ENCODE results near the gene QSOX1.
A peak's percentile ranks its signal among the peaks of the same experiment; 100 is the strongest.
"Not testable (repeated sequence)": the region's sequence is repeated elsewhere in the genome, so short reads cannot be mapped to it uniquely, and the experiment has no call there.

QSOX1 gene

GRCh38 chr1:180154325-180155181 is at the start of gene QSOX1:
TSS of gene QSOX1 (plus strand) at chr1:180154869. CDS start at chr1:180154908, 39 bp downstream.
- Mint-ChIP-seq H3K36me3 (peaks cover 1% of the 10 kb centered on the region), H3K4me1 (peaks cover 25% of the 10 kb centered on the region), H3K27me3 (no peaks in the 10 kb centered on the region), H3K27ac (peak within 1 kb of the TSS; percentile 84), H3K9me3 (no peaks in the 10 kb centered on the region), H3K4me3 (peak within 1 kb of the TSS; percentile 95)
- ATAC-seq (ENCODE audit: low read depth) (peak; percentile 91), DNase-seq (ENCODE audit: low spot score in 2 of 2) (peak; percentile 74 to 81)

GRCh38 chr1:180112091-180112490 is 42.6 kb upstream of the QSOX1 start:
- no peak overlapping the region for H3K4me3 Mint-ChIP-seq
- no peak for ATAC-seq (ENCODE audit: low read depth)
- H3K9me3 Mint-ChIP-seq, result no peaks in the 10 kb centered on the region
- no peaks in the 10 kb centered on the region for H3K27me3 Mint-ChIP-seq
- H3K36me3 Mint-ChIP-seq, result peaks cover 40% of the 10 kb centered on the region
- DNase-seq (ENCODE audit: low spot score in 2 of 2), result no peak
- H3K4me1 Mint-ChIP-seq, result no peaks in the 10 kb centered on the region
- H3K27ac Mint-ChIP-seq, result no peak overlapping the region

GRCh38 chr1:180112984-180113647 is 41.6 kb upstream of the QSOX1 start:
- ATAC-seq (ENCODE audit: low read depth), result no peak
- H3K4me3 Mint-ChIP-seq, result no peak overlapping the region
- H3K4me1 Mint-ChIP-seq, result no peaks in the 10 kb centered on the region
- no peaks in the 10 kb centered on the region for H3K9me3 Mint-ChIP-seq
- DNase-seq (ENCODE audit: low spot score in 2 of 2), result no peak
- no peaks in the 10 kb centered on the region for H3K27me3 Mint-ChIP-seq
- H3K27ac Mint-ChIP-seq, result no peak overlapping the region
- peaks cover 34% of the 10 kb centered on the region for H3K36me3 Mint-ChIP-seq

GRCh38 chr1:180114396-180114945 is 40.2 kb upstream of the QSOX1 start:
- Mint-ChIP-seq H3K27ac (no peak overlapping the region), H3K4me3 (no peak overlapping the region), H3K9me3 (no peaks in the 10 kb centered on the region), H3K4me1 (no peaks in the 10 kb centered on the region), H3K27me3 (no peaks in the 10 kb centered on the region), H3K36me3 (peaks cover 31% of the 10 kb centered on the region)
- ATAC-seq (ENCODE audit: low read depth) (no peak), DNase-seq (ENCODE audit: low spot score in 2 of 2) (no peak)

GRCh38 chr1:180116964-180117763 is 37.5 kb upstream of the QSOX1 start:
- no peaks in the 10 kb centered on the region for H3K4me1 Mint-ChIP-seq
- H3K4me3 Mint-ChIP-seq, result no peak overlapping the region
- H3K27ac Mint-ChIP-seq, result no peak overlapping the region
- no peaks in the 10 kb centered on the region for H3K27me3 Mint-ChIP-seq
- H3K36me3 Mint-ChIP-seq, result peaks cover 13% of the 10 kb centered on the region
- DNase-seq (ENCODE audit: low spot score in 2 of 2) (no peak), ATAC-seq (ENCODE audit: low read depth) (no peak)
- H3K9me3 Mint-ChIP-seq, result no peaks in the 10 kb centered on the region

GRCh38 chr1:180117764-180118116 is 36.9 kb upstream of the QSOX1 start:
- no peak overlapping the region for H3K4me3 Mint-ChIP-seq
- H3K27me3 Mint-ChIP-seq, result no peaks in the 10 kb centered on the region
- no peaks in the 10 kb centered on the region for H3K9me3 Mint-ChIP-seq
- ATAC-seq (ENCODE audit: low read depth) (no peak), DNase-seq (ENCODE audit: low spot score in 2 of 2) (no peak)
- H3K27ac Mint-ChIP-seq, result no peak overlapping the region
- H3K4me1 Mint-ChIP-seq, result no peaks in the 10 kb centered on the region
- H3K36me3 Mint-ChIP-seq, result peaks cover 9% of the 10 kb centered on the region

- ATAC-seq (ENCODE audit: low read depth) (no peak), DNase-seq (ENCODE audit: low spot score in 2 of 2) (no peak)
- Mint-ChIP-seq H3K4me1 (no peaks in the 10 kb centered on the region), H3K9me3 (no peaks in the 10 kb centered on the region), H3K27me3 (peaks cover 2% of the 10 kb centered on the region), H3K27ac (no peak overlapping the region), H3K36me3 (peaks cover 4% of the 10 kb centered on the region), H3K4me3 (no peak overlapping the region)
Observed at GRCh38 chr1:180119837-180120236, 34.8 kb upstream of the QSOX1 start.

GRCh38 chr1:180123463-180123936 is 31.2 kb upstream of the QSOX1 start:
- ATAC-seq (ENCODE audit: low read depth) (no peak), DNase-seq (ENCODE audit: low spot score in 2 of 2) (no peak)
- peaks cover 3% of the 10 kb centered on the region for H3K27me3 Mint-ChIP-seq
- no peaks in the 10 kb centered on the region for H3K9me3 Mint-ChIP-seq
- H3K36me3 Mint-ChIP-seq, result no peaks in the 10 kb centered on the region
- H3K4me1 Mint-ChIP-seq, result no peaks in the 10 kb centered on the region
- H3K27ac Mint-ChIP-seq, result no peak overlapping the region
- H3K4me3 Mint-ChIP-seq, result no peak overlapping the region

- Mint-ChIP-seq H3K36me3 (peaks cover 6% of the 10 kb centered on the region), H3K4me1 (peaks cover 5% of the 10 kb centered on the region), H3K9me3 (no peaks in the 10 kb centered on the region), H3K4me3 (no peak overlapping the region), H3K27ac (no peak overlapping the region), H3K27me3 (peaks cover 22% of the 10 kb centered on the region)
- ATAC-seq (ENCODE audit: low read depth), result no peak
- DNase-seq (ENCODE audit: low spot score in 2 of 2), result no peak
Observed at GRCh38 chr1:180130651-180131050, 24.0 kb upstream of the QSOX1 start.

- no peak for DNase-seq (ENCODE audit: low spot score in 2 of 2)
- H3K9me3 Mint-ChIP-seq, result peaks cover under 1% of the 10 kb centered on the region
Observed at GRCh38 chr1:180131510-180131909, 23.2 kb upstream of the QSOX1 start.

GRCh38 chr1:180133193-180133592 is 21.5 kb upstream of the QSOX1 start:
- DNase-seq (ENCODE audit: low spot score in 2 of 2) (no peak), ATAC-seq (ENCODE audit: low read depth) (no peak)
- H3K27ac Mint-ChIP-seq, result no peak overlapping the region
- H3K36me3 Mint-ChIP-seq, result peaks cover 8% of the 10 kb centered on the region
- H3K27me3 Mint-ChIP-seq, result peaks cover 22% of the 10 kb centered on the region
- peaks cover 5% of the 10 kb centered on the region for H3K4me1 Mint-ChIP-seq
- no peak overlapping the region for H3K4me3 Mint-ChIP-seq
- H3K9me3 Mint-ChIP-seq, result peaks cover 2% of the 10 kb centered on the region

More at GRCh38 chr1:180131510-180131909, 23.2 kb upstream of the QSOX1 start:
- H3K4me1 Mint-ChIP-seq, result peaks cover 5% of the 10 kb centered on the region
- peaks cover 22% of the 10 kb centered on the region for H3K27me3 Mint-ChIP-seq
- H3K27ac Mint-ChIP-seq, result no peak overlapping the region
- peaks cover 7% of the 10 kb centered on the region for H3K36me3 Mint-ChIP-seq
- no peak for ATAC-seq (ENCODE audit: low read depth)
- no peak overlapping the region for H3K4me3 Mint-ChIP-seq

- H3K27ac Mint-ChIP-seq; H3K9me3 Mint-ChIP-seq; H3K4me1 Mint-ChIP-seq; H3K4me3 Mint-ChIP-seq; H3K36me3 Mint-ChIP-seq; DNase-seq (ENCODE audit: low spot score in 2 of 2); ATAC-seq (ENCODE audit: low read depth): not testable (repeated sequence)
- H3K27me3 Mint-ChIP-seq, result peaks cover 22% of the 10 kb centered on the region
Observed at GRCh38 chr1:180133688-180134087, 21.0 kb upstream of the QSOX1 start.

GRCh38 chr1:180135535-180135934 is 19.1 kb upstream of the QSOX1 start:
- ATAC-seq (ENCODE audit: low read depth), result no peak
- H3K27me3 Mint-ChIP-seq, result peaks cover 16% of the 10 kb centered on the region
- no peak for DNase-seq (ENCODE audit: low spot score in 2 of 2)

More at GRCh38 chr1:180135535-180135934, 19.1 kb upstream of the QSOX1 start:
- Mint-ChIP-seq H3K4me3 (no peak overlapping the region), H3K36me3 (peaks cover 2% of the 10 kb centered on the region), H3K27ac (no peak overlapping the region), H3K4me1 (peaks cover 5% of the 10 kb centered on the region), H3K9me3 (peaks cover 2% of the 10 kb centered on the region)
